LNCaP clone FGC (cell line): ENCODE results near the gene NAA11.

Source experiments
- DNase-seq: peaks from one replicate; pipeline ENCODE4 v3.0.0-alpha.2; 2011; ENCODE audit warnings: low read depth
- H3K4me3 ChIP-seq: 2 replicates; pipeline ENCODE4 v1.5.1; 2011; ENCODE audit warnings: mild to moderate bottlenecking, low read depth, low read length, control low read depth
- TF ChIP-seq, protein P1 (sequence below): IDR thresholded peaks from 2 replicates; pipeline ENCODE4 v1.5.1; 2012; ENCODE audit warnings: mild to moderate bottlenecking; ENCODE audit not compliant: control insufficient read depth, insufficient read depth; ENCODE audit errors: extremely low read depth

NAA11 gene

DNA sequence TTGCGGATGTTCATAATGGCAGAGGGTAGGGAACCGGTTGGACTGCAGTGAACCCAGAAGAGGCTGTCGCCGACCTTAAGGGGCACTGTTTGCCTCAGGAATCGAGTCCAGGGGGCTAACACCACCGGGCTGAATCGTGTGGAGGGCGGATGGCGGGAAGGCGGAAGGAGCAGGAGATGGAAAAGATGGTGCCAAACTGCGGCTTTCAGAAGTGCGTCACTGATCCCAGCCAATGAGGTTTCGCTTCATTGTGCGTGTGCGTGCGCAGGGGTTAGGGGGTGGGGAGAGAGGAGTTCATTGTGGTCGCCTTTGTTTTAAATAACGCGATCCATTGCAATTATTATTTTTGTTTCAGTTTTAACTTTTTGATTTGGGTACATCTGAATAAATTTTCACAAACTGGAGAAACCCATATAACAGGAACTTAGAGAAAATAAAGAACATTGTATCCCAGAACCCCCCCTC lies at the start of gene NAA11:
Gene NAA11, minus strand, starts transcription at position 198 of the 465 bp plus-strand sequence. Its CDS starts 184 bp downstream, at position 14.
- TF ChIP-seq, protein P1, sequence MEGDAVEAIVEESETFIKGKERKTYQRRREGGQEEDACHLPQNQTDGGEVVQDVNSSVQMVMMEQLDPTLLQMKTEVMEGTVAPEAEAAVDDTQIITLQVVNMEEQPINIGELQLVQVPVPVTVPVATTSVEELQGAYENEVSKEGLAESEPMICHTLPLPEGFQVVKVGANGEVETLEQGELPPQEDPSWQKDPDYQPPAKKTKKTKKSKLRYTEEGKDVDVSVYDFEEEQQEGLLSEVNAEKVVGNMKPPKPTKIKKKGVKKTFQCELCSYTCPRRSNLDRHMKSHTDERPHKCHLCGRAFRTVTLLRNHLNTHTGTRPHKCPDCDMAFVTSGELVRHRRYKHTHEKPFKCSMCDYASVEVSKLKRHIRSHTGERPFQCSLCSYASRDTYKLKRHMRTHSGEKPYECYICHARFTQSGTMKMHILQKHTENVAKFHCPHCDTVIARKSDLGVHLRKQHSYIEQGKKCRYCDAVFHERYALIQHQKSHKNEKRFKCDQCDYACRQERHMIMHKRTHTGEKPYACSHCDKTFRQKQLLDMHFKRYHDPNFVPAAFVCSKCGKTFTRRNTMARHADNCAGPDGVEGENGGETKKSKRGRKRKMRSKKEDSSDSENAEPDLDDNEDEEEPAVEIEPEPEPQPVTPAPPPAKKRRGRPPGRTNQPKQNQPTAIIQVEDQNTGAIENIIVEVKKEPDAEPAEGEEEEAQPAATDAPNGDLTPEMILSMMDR, result no peak
- no peak for DNase-seq
- H3K4me3 ChIP-seq, result no peak within 1 kb of the TSS

DNA sequence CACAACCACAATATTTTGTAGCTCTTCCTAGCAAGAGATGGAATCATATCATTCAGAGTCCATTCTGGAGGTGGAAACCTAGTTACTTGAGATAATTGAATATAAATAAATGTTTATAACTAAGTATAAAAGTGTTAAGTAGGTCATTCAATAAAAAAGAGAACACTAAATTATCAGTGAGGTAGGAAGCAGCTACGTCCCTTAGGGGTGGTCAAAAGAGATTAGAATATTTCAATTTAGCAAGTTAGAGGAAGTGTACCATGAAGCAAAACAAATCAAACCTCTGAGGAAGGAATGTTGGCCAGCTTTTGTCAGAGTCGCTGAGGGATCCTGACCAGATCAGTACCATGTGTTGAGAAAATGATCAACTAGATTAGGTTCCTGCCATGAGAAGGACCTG lies 44.2 kb upstream of the NAA11 start:
- no peak overlapping the region for H3K4me3 ChIP-seq
- no peak for DNase-seq
- TF ChIP-seq, protein P1, result no peak

DNA sequence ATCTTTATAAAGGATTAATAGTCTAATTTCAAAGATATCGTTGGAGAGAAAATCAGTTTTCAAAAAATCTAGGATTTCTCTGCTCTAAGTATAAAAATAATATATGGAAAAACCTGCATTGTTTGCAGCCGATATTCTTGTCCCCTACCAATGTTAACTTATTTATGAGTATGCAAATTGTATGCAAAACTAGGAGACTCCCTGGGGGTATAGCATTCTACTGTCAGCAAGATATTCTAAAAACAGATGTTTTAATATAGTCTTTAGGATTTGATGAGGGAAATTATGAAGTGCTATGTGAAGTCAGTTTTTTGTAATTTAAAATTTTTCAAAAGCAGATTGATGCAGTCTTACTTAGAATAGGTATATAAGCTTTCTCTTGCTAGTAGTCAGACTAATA lies 41.2 kb upstream of the NAA11 start:
- no peak overlapping the region for H3K4me3 ChIP-seq
- DNase-seq, result no peak
- TF ChIP-seq, protein P1, result no peak

DNA sequence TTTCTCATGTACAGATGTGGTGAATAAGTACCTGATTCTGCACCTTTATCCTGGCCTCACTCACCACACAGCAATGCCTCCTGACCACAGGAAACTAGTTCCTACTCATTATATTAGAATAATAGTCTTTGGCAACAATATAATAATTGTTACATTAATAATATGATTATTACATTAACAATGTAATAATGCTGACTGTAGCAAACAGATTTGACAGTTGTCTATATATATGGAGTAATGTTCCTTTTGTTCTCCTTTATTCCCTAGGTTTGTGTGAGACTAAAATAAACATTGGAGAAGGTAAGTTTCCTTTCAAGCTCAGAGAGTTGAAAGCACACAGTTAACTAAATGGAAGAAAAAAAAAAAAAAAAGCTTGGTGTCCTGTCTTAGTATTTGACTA lies 40.6 kb upstream of the NAA11 start:
- TF ChIP-seq, protein P1, result no peak
- DNase-seq, result no peak
- H3K4me3 ChIP-seq, result no peak overlapping the region

DNA sequence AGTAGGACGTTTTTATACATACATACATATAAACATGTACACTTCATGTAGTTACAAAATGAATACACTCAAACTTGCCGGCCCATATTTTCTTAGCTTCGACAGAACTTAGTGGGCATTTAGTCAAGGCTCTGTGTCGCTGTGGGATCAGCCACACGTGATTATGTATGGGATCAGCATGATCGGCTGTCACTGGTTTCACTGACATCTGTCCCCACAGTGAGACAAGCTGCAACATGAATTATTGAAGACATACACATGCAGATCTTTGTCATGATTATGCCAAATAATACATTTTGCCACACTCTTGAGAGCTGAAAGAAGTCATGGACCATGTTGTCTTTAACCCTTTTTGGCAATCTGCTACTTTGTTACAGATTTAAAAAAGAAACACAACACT lies 38.2 kb upstream of the NAA11 start:
- DNase-seq, result no peak
- H3K4me3 ChIP-seq, result no peak overlapping the region
- TF ChIP-seq, protein P1, result no peak

DNA sequence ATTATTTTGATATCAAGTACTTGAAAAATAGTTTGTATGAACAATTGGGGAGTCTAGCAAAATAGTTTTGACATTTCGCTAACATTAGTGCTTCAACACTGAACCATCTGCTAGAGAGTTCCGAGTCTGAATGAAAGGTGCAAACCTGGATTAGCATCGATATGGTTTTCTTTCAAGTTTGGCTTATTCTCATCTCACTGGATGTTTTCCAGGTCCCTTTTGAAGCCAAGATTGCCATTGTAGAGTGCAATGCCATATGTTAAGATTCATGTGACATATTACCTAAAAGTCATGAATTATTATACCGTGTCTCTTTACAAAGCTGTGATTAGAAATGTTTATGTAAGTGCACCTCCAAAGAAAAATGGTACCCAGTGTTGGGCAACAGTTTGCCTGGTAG lies 36.8 kb upstream of the NAA11 start:
- TF ChIP-seq, protein P1, result no peak
- DNase-seq, result no peak
- H3K4me3 ChIP-seq, result no peak overlapping the region

DNA sequence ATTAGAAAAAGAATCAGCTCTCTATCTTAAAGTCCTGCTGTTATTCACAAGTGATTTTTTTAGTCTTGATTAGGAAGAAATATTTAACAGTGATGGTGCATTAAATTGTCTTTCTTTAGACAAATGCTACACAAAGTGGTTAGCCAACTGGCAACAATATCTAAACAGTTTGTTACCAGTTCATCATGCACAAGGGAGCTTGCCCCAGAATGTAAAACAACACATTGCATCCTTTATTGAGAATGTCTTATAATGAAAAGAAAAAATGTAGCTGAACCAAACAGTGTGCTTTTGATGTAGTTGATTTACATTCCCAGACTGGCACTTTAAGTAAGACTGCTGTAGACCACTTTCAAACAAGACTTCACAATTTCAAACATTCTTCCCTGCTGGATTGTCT lies 34.1 kb upstream of the NAA11 start:
- TF ChIP-seq, protein P1, result no peak
- no peak overlapping the region for H3K4me3 ChIP-seq
- DNase-seq, result no peak
